SK-N-SH treated with all-trans-retinoic acid at 6 μM for 48 hours (cell line): ENCODE results near the gene PPP2R3B.

Experiments
- ATAC-seq: fragments of 200-7000 bp; cut with Tn5 transposase; 3 replicates; pipeline ENCODE4 v1.9.1; 2020; ENCODE audit warnings: mild to moderate bottlenecking, moderate library complexity
- ARNTL ChIP-seq: fragments of 450-650 bp; formaldehyde crosslinking; IDR thresholded peaks from 2 replicates; pipeline ENCODE4 v1.5.0; 2020; ENCODE audit warnings: low read depth, mild to moderate bottlenecking, moderate library complexity, borderline replicate concordance
- BACH2 ChIP-seq: fragments of 250-450 bp; sonication (Bioruptor Pico); IDR thresholded peaks from 2 replicates; pipeline ENCODE4 v1.9.0; 2021; ENCODE audit warnings: mild to moderate bottlenecking, borderline replicate concordance
- CSDC2 ChIP-seq: fragments of 250-450 bp; sonication (Bioruptor Pico); IDR thresholded peaks from 2 replicates; pipeline ENCODE4 v1.5.0; 2020; ENCODE audit warnings: mild to moderate bottlenecking, moderate library complexity
- CSRNP3 ChIP-seq: fragments of 250-450 bp; sonication (Bioruptor Pico); IDR thresholded peaks from 2 replicates; pipeline ENCODE4 v1.5.1; 2021; ENCODE audit warnings: mild to moderate bottlenecking, moderate library complexity
- ESRRG ChIP-seq: fragments of 250-450 bp; sonication (Bioruptor Pico); IDR thresholded peaks from 2 replicates; pipeline ENCODE4 v1.6.1; 2021; ENCODE audit warnings: mild to moderate bottlenecking
- GLIS3 ChIP-seq: fragments of 250-450 bp; sonication (Bioruptor Pico); IDR thresholded peaks from 2 replicates; pipeline ENCODE4 v1.5.0; 2020; ENCODE audit warnings: mild to moderate bottlenecking, moderate library complexity
- ISL1 ChIP-seq: fragments of 250-450 bp; sonication (Bioruptor Pico); IDR thresholded peaks from 2 replicates; pipeline ENCODE4 v2.1.2; 2022; ENCODE audit warnings: mild to moderate bottlenecking, moderate library complexity
- OSR1 ChIP-seq: fragments of 250-450 bp; sonication (Bioruptor Pico); IDR thresholded peaks from 2 replicates; pipeline ENCODE4 v1.8.0; 2022; ENCODE audit warnings: moderate library complexity, mild to moderate bottlenecking, inconsistent platforms
- PATZ1 ChIP-seq: fragments of 250-450 bp; sonication (Bioruptor Pico); IDR thresholded peaks from 2 replicates; pipeline ENCODE4 v1.8.0; 2020; ENCODE audit warnings: mild to moderate bottlenecking, moderate library complexity, borderline replicate concordance
- PPARA ChIP-seq: fragments of 250-450 bp; sonication (Bioruptor Pico); IDR thresholded peaks from 2 replicates; pipeline ENCODE4 v1.5.0; 2020; ENCODE audit warnings: mild to moderate bottlenecking, borderline replicate concordance
- RARB ChIP-seq: fragments of 250-450 bp; sonication (Bioruptor Pico); IDR thresholded peaks from 2 replicates; pipeline ENCODE4 v1.8.0; 2021; ENCODE audit warnings: mild to moderate bottlenecking, moderate library complexity
- TOX ChIP-seq: fragments of 250-450 bp; sonication (Bioruptor Pico); IDR thresholded peaks from 2 replicates; pipeline ENCODE4 v1.8.0; 2021; ENCODE audit warnings: mild to moderate bottlenecking, moderate library complexity, borderline replicate concordance
- TSHZ2 ChIP-seq: fragments of 250-450 bp; sonication (Bioruptor Pico); IDR thresholded peaks from 2 replicates; pipeline ENCODE4 v1.5.0; 2020; ENCODE audit warnings: mild to moderate bottlenecking, moderate library complexity
- ZC3H10 ChIP-seq: fragments of 250-450 bp; sonication (Bioruptor Pico); IDR thresholded peaks from 2 replicates; pipeline ENCODE4 v1.5.1; 2021; ENCODE audit warnings: mild to moderate bottlenecking, moderate library complexity
- ZFP3 ChIP-seq: fragments of 250-450 bp; sonication (Bioruptor Pico); IDR thresholded peaks from 2 replicates; pipeline ENCODE4 v1.5.0; 2020; ENCODE audit warnings: mild to moderate bottlenecking, moderate library complexity
- ZFP30 ChIP-seq: fragments of 450-650 bp; formaldehyde crosslinking; IDR thresholded peaks from 2 replicates; pipeline ENCODE4 v1.5.0; 2022; ENCODE audit warnings: mild to moderate bottlenecking, moderate library complexity
- ZNF565 ChIP-seq: fragments of 450-650 bp; formaldehyde crosslinking; conservative IDR thresholded peaks from 2 replicates; pipeline ENCODE4 v1.5.0; 2020; ENCODE audit warnings: low read depth, mild to moderate bottlenecking, moderate library complexity
- ZNF70 ChIP-seq: fragments of 450-650 bp; formaldehyde crosslinking; IDR thresholded peaks from 2 replicates; pipeline ENCODE4 v1.5.0; 2020; ENCODE audit warnings: mild to moderate bottlenecking, moderate library complexity
- ZNF8 ChIP-seq: fragments of 450-650 bp; formaldehyde crosslinking; IDR thresholded peaks from 2 replicates; pipeline ENCODE4 v1.5.0; 2020; ENCODE audit warnings: mild to moderate bottlenecking, moderate library complexity

The PPP2R3B gene

GRCh38 chrX:391717-392574 is 5.2 kb upstream of the PPP2R3B start (continued):
- TF ChIP-seq PPARA: no peak
- TF ChIP-seq RARB (CRISPR knock-in tag): no peak

GRCh38 chrX:390459-390858 is 3.8 kb upstream of the PPP2R3B start:
- ATAC-seq: no peak
- TF ChIP-seq PATZ1 (no peak), ESRRG (CRISPR knock-in tag) (no peak), GLIS3 (CRISPR knock-in tag) (no peak), ZNF70 (CRISPR knock-in tag) (no peak), ARNTL (CRISPR knock-in tag) (no peak), TOX (CRISPR knock-in tag) (no peak), ZC3H10 (CRISPR knock-in tag) (no peak), ZFP3 (CRISPR knock-in tag) (no peak), ZNF565 (CRISPR knock-in tag) (no peak), ZFP30 (CRISPR knock-in tag) (no peak), RARB (CRISPR knock-in tag) (no peak)

- no peak for TF ChIP-seq TSHZ2 (CRISPR knock-in tag)
- TF ChIP-seq ISL1 (CRISPR knock-in tag): no peak
- no peak for TF ChIP-seq RARB (CRISPR knock-in tag)
- no peak for TF ChIP-seq ARNTL (CRISPR knock-in tag)
- TF ChIP-seq PATZ1: no peak
- TF ChIP-seq CSDC2: no peak
- no peak for TF ChIP-seq ZFP3 (CRISPR knock-in tag)
- no peak for TF ChIP-seq TOX (CRISPR knock-in tag)
- no peak for TF ChIP-seq GLIS3 (CRISPR knock-in tag)
- TF ChIP-seq OSR1 (CRISPR knock-in tag): no peak
- no peak for TF ChIP-seq ZFP30 (CRISPR knock-in tag)
- no peak for TF ChIP-seq ZNF565 (CRISPR knock-in tag)
- no peak for TF ChIP-seq CSRNP3 (CRISPR knock-in tag)
- no peak for TF ChIP-seq PPARA
- no peak for ATAC-seq
Observed at GRCh38 chrX:389021-389441, 2.3 kb upstream of the PPP2R3B start.

- no peak for ATAC-seq
- no peak for TF ChIP-seq ESRRG (CRISPR knock-in tag)
- no peak for TF ChIP-seq ZFP30 (CRISPR knock-in tag)
- TF ChIP-seq ARNTL (CRISPR knock-in tag): no peak
- TF ChIP-seq ZNF565 (CRISPR knock-in tag): no peak
- no peak for TF ChIP-seq ZNF8 (CRISPR knock-in tag)
- TF ChIP-seq TOX (CRISPR knock-in tag): no peak
- no peak for TF ChIP-seq ISL1 (CRISPR knock-in tag)
- no peak for TF ChIP-seq CSRNP3 (CRISPR knock-in tag)
- no peak for TF ChIP-seq BACH2
- no peak for TF ChIP-seq PPARA
- no peak for TF ChIP-seq TSHZ2 (CRISPR knock-in tag)
Observed at GRCh38 chrX:387729-388128, 1.0 kb upstream of the PPP2R3B start.
